DOHH2 (cell line): ENCODE measurements around the gene SSH2.

Experiments
- H3F3A ChIP-seq: fragments of 200-600 bp; sonication (generic), shearing (Covaris generic); 2 replicates; pipeline ENCODE4 v1.6.0; 2016; ENCODE audit warnings: antibody characterized with exemption, mild to moderate bottlenecking; ENCODE audit not compliant: control insufficient read depth, insufficient read depth
- H3K27ac ChIP-seq: fragments of 200-600 bp; sonication (generic); 2 replicates; pipeline ENCODE4 v1.5.1; 2014; ENCODE audit warnings: low read depth, mild to moderate bottlenecking, low read length, moderate library complexity
- H3K27me3 ChIP-seq: fragments of 200-600 bp; sonication (generic); 2 replicates; pipeline ENCODE4 v1.6.1; 2014; ENCODE audit warnings: mild to moderate bottlenecking, low read length, mixed read lengths; ENCODE audit not compliant: control insufficient read depth
- H3K36me3 ChIP-seq: fragments of 200-600 bp; sonication (generic); 2 replicates; pipeline ENCODE4 v1.6.1; 2014; ENCODE audit warnings: mild to moderate bottlenecking, low read length, moderate library complexity, mixed read lengths; ENCODE audit not compliant: control insufficient read depth
- H3K4me1 ChIP-seq: fragments of 200-600 bp; sonication (generic); 2 replicates; pipeline ENCODE4 v1.6.1; 2014; ENCODE audit warnings: mild to moderate bottlenecking, low read length, mixed read lengths; ENCODE audit not compliant: control insufficient read depth
- H3K4me2 ChIP-seq: fragments of 200-600 bp; sonication (generic); 2 replicates; pipeline ENCODE4 v1.6.0; 2014; ENCODE audit warnings: mild to moderate bottlenecking, low read length, moderate library complexity
- H3K4me3 ChIP-seq: fragments of 200-600 bp; sonication (generic); 2 replicates; pipeline ENCODE4 v1.5.1; 2014; ENCODE audit warnings: mild to moderate bottlenecking, low read length, mixed read lengths
- H3K79me2 ChIP-seq: fragments of 200-600 bp; sonication (generic); 2 replicates; pipeline ENCODE4 v1.6.1; 2014; ENCODE audit warnings: mild to moderate bottlenecking, low read length, mixed read lengths; ENCODE audit not compliant: control insufficient read depth
- H3K9me2 ChIP-seq: fragments of 200-600 bp; sonication (generic); replicated peaks from 2 replicates; pipeline ENCODE4 v1.6.1; 2014; ENCODE audit warnings: mild to moderate bottlenecking, low read length, mixed read lengths; ENCODE audit not compliant: control insufficient read depth
- H3K9me3 ChIP-seq: fragments of 200-600 bp; sonication (generic); 2 replicates; pipeline ENCODE4 v1.6.1; 2014; ENCODE audit warnings: antibody characterized with exemption, low read length, mixed read lengths; ENCODE audit not compliant: control insufficient read depth, insufficient read depth
- H4K20me1 ChIP-seq: fragments of 200-600 bp; sonication (generic); 2 replicates; pipeline ENCODE4 v1.6.0; 2014; ENCODE audit warnings: low read depth, mild to moderate bottlenecking, antibody characterized with exemption, low read length, moderate library complexity; ENCODE audit not compliant: control insufficient read depth, insufficient read depth
- CTCF ChIP-seq: fragments of 200-600 bp; sonication (generic); IDR thresholded peaks from one replicate; pipeline ENCODE4 v1.5.1; 2014; ENCODE audit warnings: antibody characterized with exemption, mild to moderate bottlenecking, low read depth, low read length; ENCODE audit not compliant: poor library complexity, severe bottlenecking
- EZH2phosphoT487 ChIP-seq: fragments of 200-600 bp; sonication (generic); IDR thresholded peaks from 2 replicates; pipeline ENCODE4 v1.6.1; 2017; ENCODE audit warnings: borderline replicate concordance, mild to moderate bottlenecking, antibody characterized with exemption, low read length, moderate library complexity, mixed read lengths

Gene SSH2

GRCh38 chr17:29586676-29587469, 343.2 kb downstream of the SSH2 start:
- no peaks in the 10 kb centered on the region for H3K27me3 ChIP-seq
- TF ChIP-seq EZH2phosphoT487 = no peak
- TF ChIP-seq CTCF = no peak
- peaks cover 27% of the 10 kb centered on the region for H3K36me3 ChIP-seq
- no peaks in the 10 kb centered on the region for H3K9me3 ChIP-seq
- H3K79me2 ChIP-seq = peaks cover 73% of the 10 kb centered on the region
- H3K4me2 ChIP-seq = peak overlapping the region; percentile 83
- no peak overlapping the region for H3K27ac ChIP-seq
- peak overlapping the region; percentile 92; the same call in 1 of the 2 replicates for H3K4me3 ChIP-seq
- H4K20me1 ChIP-seq = peaks cover 20% of the 10 kb centered on the region
- peaks cover 7% of the 10 kb centered on the region for H3F3A ChIP-seq
- no peaks in the 10 kb centered on the region for H3K9me2 ChIP-seq
- H3K4me1 ChIP-seq = peaks cover 67% of the 10 kb centered on the region

- Histone ChIP-seq H3K4me3 (peak overlapping the region; percentile 60), H3K4me2 (peak overlapping the region; percentile 79), H4K20me1 (peaks cover 20% of the 10 kb centered on the region), H3K27me3 (no peaks in the 10 kb centered on the region), H3K79me2 (peaks cover 71% of the 10 kb centered on the region), H3F3A (no peaks in the 10 kb centered on the region), H3K36me3 (peaks cover 41% of the 10 kb centered on the region), H3K9me2 (no peaks in the 10 kb centered on the region), H3K9me3 (no peaks in the 10 kb centered on the region), H3K4me1 (peaks cover 62% of the 10 kb centered on the region), H3K27ac (peak overlapping the region; percentile 49)
- TF ChIP-seq EZH2phosphoT487 = no peak
- TF ChIP-seq CTCF = peak; percentile 64
Observed at GRCh38 chr17:29585080-29585751, 344.8 kb downstream of the SSH2 start.

GRCh38 chr17:29584452-29585079, 345.5 kb downstream of the SSH2 start:
- Histone ChIP-seq H3K79me2 (peaks cover 65% of the 10 kb centered on the region), H3F3A (no peaks in the 10 kb centered on the region), H3K9me2 (no peaks in the 10 kb centered on the region), H3K27me3 (no peaks in the 10 kb centered on the region), H3K27ac (peak overlapping the region; percentile 49), H4K20me1 (peaks cover 20% of the 10 kb centered on the region), H3K9me3 (no peaks in the 10 kb centered on the region), H3K4me3 (peak overlapping the region; percentile 60), H3K4me1 (peaks cover 58% of the 10 kb centered on the region), H3K4me2 (peak overlapping the region; percentile 79), H3K36me3 (peaks cover 48% of the 10 kb centered on the region)
- TF ChIP-seq EZH2phosphoT487 = no peak
- no peak for TF ChIP-seq CTCF
